Stimulated activated CD4-positive, alpha-beta T cell treated with anti-CD3 and anti-CD28 coated beads, Interleukin-2, amount 100 ng/mL, for 4 hours (primary cell): ENCODE data around the gene SCUBE1.
"Not testable (repeated sequence)": the region's sequence is repeated elsewhere in the genome, so short reads cannot be mapped to it uniquely, and the experiment has no call there.

Experiments
- DNase-seq: peaks from one replicate; pipeline ENCODE4 v3.0.0-alpha.2; 2020; ENCODE audit warnings: low read depth

SCUBE1 gene

GRCh38 chr22:43356881-43357280, 13.7 kb upstream of the SCUBE1 start:
- no peak for DNase-seq

- not testable (repeated sequence) for DNase-seq
These were observed 12.5 kb upstream of the SCUBE1 start for GRCh38 chr22:43355688-43356087.

GRCh38 chr22:43351966-43352345, 8.8 kb upstream of the SCUBE1 start:
- DNase-seq = no peak

- DNase-seq = no peak
These were observed 6.5 kb upstream of the SCUBE1 start for GRCh38 chr22:43349636-43350035.

GRCh38 chr22:43346521-43346929, 3.4 kb upstream of the SCUBE1 start:
- DNase-seq = peak; percentile 46

DNA sequence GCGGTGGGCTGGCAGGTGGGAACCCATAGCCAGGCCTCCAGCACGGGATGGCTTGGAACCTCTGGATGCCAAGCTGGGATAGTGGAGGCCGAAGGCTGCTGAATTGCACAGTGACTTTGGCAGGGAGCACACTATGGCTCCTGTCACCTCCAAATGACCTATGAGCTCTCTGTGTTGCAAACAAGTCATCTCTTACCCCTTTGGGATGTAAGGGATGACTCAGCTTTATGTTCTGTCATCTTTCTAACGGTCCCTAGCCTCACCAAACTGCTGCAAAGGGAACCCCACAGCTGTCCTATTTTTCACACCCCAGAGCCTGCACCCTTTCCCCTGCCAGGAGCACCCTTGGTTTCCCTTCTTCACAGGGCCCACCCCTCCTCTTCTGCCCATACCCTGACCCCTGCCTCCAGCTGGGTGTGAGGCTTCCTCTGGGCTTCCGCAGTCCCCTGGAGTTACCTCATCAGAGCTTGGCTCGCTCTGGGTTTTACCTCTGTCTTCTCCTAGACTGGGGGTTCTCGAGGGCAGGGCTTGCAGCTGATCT, 2.7 kb upstream of the SCUBE1 start:
- DNase-seq = no peak

GRCh38 chr22:43345356-43345755, 2.2 kb upstream of the SCUBE1 start:
- no peak for DNase-seq

- no peak for DNase-seq
These were observed 1.3 kb upstream of the SCUBE1 start for GRCh38 chr22:43344520-43344787.

DNA sequence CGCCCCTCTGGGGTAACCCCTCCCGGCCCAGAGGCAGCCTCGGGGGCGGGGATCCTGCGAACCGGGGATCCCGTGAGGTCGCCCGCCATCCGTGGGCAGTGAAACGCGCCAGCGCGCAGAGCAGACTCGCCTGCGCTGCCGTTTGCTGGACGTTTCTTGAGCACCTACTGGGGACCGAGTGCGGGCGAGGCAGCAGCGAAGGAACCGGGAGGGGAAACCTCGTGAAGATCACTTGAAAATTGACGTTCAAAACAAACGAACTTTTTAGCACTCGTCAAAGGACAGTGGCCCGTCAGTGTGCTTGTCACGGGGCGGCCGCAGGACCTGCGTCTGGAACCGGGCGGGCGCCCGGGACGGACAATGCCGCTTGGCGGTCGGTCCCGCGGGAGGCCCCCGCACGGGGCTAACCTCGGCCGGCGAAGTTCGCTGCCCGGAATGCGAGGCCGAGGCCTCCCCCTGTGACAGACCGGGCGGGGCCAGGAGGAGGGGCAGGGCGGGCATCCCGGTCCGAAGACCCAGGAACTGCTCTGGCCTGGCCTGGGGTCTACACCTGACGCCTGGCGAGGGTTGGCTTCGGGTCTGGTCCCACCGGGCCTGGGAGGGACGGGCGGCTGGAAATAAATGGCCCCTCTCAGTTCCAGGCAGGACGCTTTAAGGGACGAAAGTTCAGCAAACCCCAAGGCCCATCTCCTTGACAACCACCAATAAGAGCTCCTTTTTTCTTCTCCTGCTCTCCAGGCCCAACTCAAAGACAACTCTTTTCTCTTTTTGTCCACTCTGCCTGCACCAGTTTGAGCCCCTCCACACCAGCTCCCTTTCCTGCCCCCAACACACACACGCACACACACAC, 723 bp upstream of the SCUBE1 start:
- DNase-seq = no peak

- no peak for DNase-seq
These were observed 568 bp downstream of the SCUBE1 start for GRCh38 chr22:43342347-43343261.

- DNase-seq = no peak
These were observed 1.6 kb downstream of the SCUBE1 start for GRCh38 chr22:43341565-43341964.

DNA sequence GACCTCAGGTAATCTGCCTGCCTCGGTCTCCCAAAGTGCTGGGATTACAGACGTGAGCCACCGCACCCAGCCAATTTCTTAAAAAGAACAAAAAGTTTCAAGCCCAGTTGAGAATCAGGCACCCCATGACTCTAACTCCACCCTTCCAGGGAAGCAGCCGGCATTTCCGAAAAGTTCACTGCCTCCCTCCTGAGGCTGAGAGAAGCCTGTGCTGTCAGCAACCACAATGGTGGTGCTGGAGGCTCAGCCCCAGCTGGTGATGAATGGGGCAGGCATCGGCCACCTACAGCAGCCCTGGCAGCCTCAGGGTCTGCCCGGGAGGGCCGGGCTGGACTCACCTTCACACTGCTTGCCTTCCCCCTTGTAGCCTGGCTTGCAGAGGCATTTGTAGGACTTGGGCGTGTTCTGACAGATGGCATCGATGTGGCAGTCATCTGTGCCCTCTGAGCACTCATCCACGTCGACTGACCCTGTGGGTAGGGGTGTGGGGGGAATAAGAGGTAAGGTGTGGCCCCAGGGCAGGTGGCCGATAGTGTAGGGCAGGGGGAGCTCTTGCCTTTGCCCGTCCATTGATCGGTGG, 4.3 kb downstream of the SCUBE1 start:
- no peak for DNase-seq

DNA sequence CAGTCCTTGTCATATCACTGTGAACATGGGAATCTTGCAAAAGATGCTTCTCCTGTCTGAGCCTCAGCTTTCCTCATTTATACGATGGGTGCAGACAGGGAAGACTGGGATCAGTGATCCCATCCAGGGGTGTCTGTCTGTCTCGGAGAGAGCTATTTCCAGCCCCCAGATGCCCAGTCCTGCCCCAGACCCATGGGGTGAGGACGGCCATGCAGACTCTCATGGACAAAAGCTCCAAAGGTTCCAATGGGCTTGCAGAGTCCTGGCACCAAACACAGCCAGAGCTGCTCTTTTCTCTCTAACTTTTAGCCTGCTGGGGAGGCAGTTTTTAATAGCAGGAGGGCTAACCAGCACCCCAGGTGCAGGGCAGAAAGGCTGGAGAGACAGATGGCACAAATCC, 5.2 kb downstream of the SCUBE1 start:
- no peak for DNase-seq

DNA sequence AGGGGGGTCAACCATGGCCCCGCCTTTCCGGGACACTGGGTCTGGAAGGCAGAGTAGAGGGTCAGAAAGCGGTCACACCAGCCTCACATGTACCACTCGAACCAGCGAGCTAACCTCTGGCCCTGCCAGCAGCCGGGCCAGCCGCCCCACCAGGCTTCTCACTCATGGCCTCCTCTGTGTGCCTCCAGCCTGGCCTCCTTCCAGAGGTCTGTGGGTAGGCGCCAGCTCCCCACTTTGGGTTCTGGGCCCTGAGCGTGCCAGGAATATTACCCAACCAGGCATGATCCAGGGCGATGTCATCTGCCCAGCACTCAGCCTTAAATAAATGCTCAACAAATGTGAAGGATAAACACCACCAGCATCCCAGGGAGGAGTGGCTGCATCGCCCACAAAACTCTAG, 5.8 kb downstream of the SCUBE1 start:
- no peak for DNase-seq

GRCh38 chr22:43334378-43334777, 8.8 kb downstream of the SCUBE1 start:
- DNase-seq = no peak

DNA sequence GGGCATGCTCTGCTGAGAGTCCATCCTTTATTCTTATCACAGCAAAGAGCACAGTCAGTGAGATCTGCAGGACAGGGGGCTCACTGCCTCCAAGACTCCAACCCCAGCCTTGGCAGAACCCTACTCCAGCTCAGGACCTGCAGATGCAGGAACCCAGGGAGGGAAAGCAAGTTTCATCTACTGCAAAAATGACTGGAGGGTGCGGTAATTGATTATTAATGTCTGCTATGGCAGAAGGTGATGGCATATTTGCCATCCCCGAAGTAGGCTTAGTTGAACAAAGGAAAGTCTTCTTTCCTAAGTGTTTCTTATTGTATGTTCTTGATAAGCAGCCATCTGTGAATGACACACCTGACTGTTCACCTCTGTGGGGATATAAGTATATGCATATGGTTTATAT, 9.2 kb downstream of the SCUBE1 start:
- no peak for DNase-seq

DNA sequence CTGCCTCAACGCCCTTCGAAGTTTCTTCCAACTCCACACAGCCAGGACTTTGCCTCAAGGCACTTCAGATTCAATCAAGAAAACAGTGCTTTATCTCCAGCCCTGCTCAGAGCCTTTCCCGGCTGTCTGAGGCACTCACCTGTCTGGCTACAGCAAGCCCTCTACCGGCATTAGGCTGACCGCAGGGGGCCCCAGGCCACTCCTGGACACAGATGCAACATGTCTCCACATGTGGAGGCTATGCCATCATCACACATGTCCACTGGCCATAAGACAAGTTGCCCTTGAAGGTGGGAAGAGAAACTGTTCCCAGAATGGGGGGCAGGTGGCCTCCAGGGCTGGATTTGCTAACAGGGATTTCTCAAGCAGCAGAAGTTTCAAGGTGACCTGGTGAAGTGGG, 10.0 kb downstream of the SCUBE1 start:
- no peak for DNase-seq

- no peak for DNase-seq
These were observed 11.5 kb downstream of the SCUBE1 start for GRCh38 chr22:43331698-43332097.

- DNase-seq = no peak
These were observed 12.1 kb downstream of the SCUBE1 start for GRCh38 chr22:43331069-43331451.

GRCh38 chr22:43330178-43331068, 12.7 kb downstream of the SCUBE1 start:
- no peak for DNase-seq

GRCh38 chr22:43329061-43329460, 14.1 kb downstream of the SCUBE1 start:
- DNase-seq = no peak

DNA sequence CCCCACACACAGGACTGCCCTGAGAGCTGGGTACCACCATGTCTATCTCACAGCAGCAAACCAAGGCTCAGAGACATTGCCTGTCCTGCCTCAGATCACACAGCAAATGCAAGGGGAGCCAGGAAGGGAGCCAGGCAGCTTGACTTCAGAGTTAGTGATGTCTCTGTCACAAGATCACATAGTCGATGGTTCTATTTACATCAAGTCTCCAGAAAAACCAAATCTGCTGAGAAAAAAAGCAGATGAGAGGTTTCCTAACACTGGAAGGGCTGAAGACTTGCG, 16.1 kb downstream of the SCUBE1 start:
- no peak for DNase-seq
